HepG2 (cell line): Measurements from ENCODE around the gene CCT4. TPM values are rescaled to one million over a fixed set of nuclear protein-coding genes. Genes with fewer than 3 reads are reported as not detected.
A peak's percentile ranks its signal among the peaks of the same experiment; 100 is the strongest.

Experiments used
- GABPA ChIP-seq, 2 experiments: IDR thresholded peaks; 2 replicates each; pipeline ENCODE4 v1.6.1; 2011 to 2016; ENCODE audit warnings: low read depth in 2 of 2, low read length in 1 of 2, missing biosample characterization in 1 of 2, missing genetic modification characterization in 1 of 2
- ZBTB40 ChIP-seq, 2 experiments: fragments of 450-650 bp in 1 of 2; sonication (generic) in 1 of 2; formaldehyde crosslinking in 1 of 2; IDR thresholded peaks; 2 replicates each; pipeline versions ENCODE4 v1.6.1 to v1.8.0; 2016 to 2022; ENCODE audit warnings: antibody characterized with exemption in 1 of 2, mild to moderate bottlenecking in 1 of 2, missing genetic modification reagents in 1 of 2
- ZMYM3 ChIP-seq: sonication (generic); formaldehyde crosslinking; IDR thresholded peaks from 2 replicates; pipeline ENCODE4 v1.5.1; 2020; ENCODE audit warnings: mild to moderate bottlenecking, missing genetic modification reagents
- ZNF263 ChIP-seq: sonication (generic); formaldehyde crosslinking; IDR thresholded peaks from 2 replicates; pipeline ENCODE4 v1.4.0; 2020; ENCODE audit warnings: missing genetic modification reagents
- ZNF343 ChIP-seq: sonication (generic); formaldehyde crosslinking; IDR thresholded peaks from 2 replicates; pipeline ENCODE4 v1.4.0; 2020; ENCODE audit warnings: mild to moderate bottlenecking, missing genetic modification reagents
- polyA plus RNA-seq, 8 experiments: library from polyadenylated mRNA; depleted of rRNA in 3 of 8; stranded (reverse) in 7 of 8; unstranded in 1 of 8; fragments of >200 nt; fragmentation: Illumina TruSeq in 4 of 8; extraction: Trizol in 4 of 8; gene quantifications; 2 replicates each; pipeline versions ENCODE4 v1.2.1 to v1.2.3, GENCODE V29; 2011 to 2016; ENCODE audit warnings: low read depth in 4 of 8, missing spikeins in 1 of 8, mixed read lengths in 1 of 8; ENCODE audit not compliant: insufficient read depth in 1 of 8
- total RNA-seq, 5 experiments: library from RNA; depleted of rRNA; stranded (reverse); fragments of >200 nt; fragmentation: Illumina TruSeq; extraction: Trizol; gene quantifications; 2 replicates each; pipeline ENCODE4 v1.2.3, GENCODE V29; 2016; ENCODE audit warnings: low read depth in 1 of 5
- TF ChIP-seq, protein P1 (sequence below): sonication (generic); formaldehyde crosslinking; IDR thresholded peaks from 2 replicates; pipeline ENCODE4 v1.8.1; 2023; ENCODE audit warnings: mild to moderate bottlenecking, moderate library complexity, missing genetic modification reagents
- TF ChIP-seq, protein P2 (sequence below): sonication (generic); formaldehyde crosslinking; IDR thresholded peaks from 2 replicates; pipeline ENCODE4 v1.4.0; 2020; ENCODE audit warnings: mild to moderate bottlenecking, missing genetic modification reagents
- TF ChIP-seq, protein P3 (sequence below), 2 experiments: sonication (generic) in 1 of 2; formaldehyde crosslinking in 1 of 2; IDR thresholded peaks; 2 replicates each; pipeline versions ENCODE4 v1.6.1 to v1.9.0; 2014 to 2022; ENCODE audit warnings: antibody characterized with exemption in 1 of 2, borderline replicate concordance in 1 of 2, inconsistent platforms in 1 of 2, low read depth in 1 of 2, missing genetic modification reagents in 1 of 2

The CCT4 gene
- total and polyA plus RNA-seq, 2 of the 13 experiments (the other 11 are each of a cell fraction or from before 2014, with no cell fraction given), result 138 to 340 TPM

- TF ChIP-seq, protein P1, sequence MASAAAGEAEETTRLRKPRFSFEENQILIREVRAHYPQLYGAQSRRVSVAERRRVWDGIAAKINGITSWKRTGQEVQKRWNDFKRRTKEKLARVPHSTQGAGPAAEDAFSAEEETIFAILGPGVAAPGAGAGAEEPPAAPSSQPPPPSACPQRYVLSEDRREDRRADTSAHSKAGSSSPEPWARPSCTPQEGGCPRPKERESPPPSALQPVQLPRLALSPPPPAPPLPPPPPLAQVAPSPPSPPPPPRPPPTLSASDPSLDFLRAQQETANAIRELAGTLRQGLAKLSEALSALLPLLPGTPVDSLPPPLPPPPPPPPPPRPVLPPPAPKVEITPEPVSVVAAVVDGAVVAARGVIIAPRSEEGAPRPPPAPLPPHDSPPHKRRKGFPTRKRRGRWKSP (CRISPR knock-in tag), result peak; percentile 3; the same call in 1 of the 2 replicates
- TF ChIP-seq ZNF343 (peak; percentile 64; the same call in 1 of the 2 replicates), ZBTB40 (IDR thresholded peaks at IDR 0.05) (no peak), ZBTB40 (CRISPR knock-in tag; IDR thresholded peaks at IDR 0.05) (no peak), ZNF263 (CRISPR knock-in tag) (no peak), GABPA (IDR thresholded peaks at IDR 0.05; ENCODE audit: low read depth, low read length) (no peak), GABPA (CRISPR knock-in tag; IDR thresholded peaks at IDR 0.05; ENCODE audit: low read depth) (0 out of 2 replicates have a peak, but pooled peaks have one; percentile 29), ZMYM3 (CRISPR knock-in tag) (peak; percentile 58; the same call in 1 of the 2 replicates)
- TF ChIP-seq, protein P2, sequence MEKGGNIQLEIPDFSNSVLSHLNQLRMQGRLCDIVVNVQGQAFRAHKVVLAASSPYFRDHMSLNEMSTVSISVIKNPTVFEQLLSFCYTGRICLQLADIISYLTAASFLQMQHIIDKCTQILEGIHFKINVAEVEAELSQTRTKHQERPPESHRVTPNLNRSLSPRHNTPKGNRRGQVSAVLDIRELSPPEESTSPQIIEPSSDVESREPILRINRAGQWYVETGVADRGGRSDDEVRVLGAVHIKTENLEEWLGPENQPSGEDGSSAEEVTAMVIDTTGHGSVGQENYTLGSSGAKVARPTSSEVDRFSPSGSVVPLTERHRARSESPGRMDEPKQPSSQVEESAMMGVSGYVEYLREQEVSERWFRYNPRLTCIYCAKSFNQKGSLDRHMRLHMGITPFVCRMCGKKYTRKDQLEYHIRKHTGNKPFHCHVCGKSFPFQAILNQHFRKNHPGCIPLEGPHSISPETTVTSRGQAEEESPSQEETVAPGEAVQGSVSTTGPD (CRISPR knock-in tag), result peak; percentile 32; the same call in 1 of the 2 replicates
- TF ChIP-seq, protein P3, sequence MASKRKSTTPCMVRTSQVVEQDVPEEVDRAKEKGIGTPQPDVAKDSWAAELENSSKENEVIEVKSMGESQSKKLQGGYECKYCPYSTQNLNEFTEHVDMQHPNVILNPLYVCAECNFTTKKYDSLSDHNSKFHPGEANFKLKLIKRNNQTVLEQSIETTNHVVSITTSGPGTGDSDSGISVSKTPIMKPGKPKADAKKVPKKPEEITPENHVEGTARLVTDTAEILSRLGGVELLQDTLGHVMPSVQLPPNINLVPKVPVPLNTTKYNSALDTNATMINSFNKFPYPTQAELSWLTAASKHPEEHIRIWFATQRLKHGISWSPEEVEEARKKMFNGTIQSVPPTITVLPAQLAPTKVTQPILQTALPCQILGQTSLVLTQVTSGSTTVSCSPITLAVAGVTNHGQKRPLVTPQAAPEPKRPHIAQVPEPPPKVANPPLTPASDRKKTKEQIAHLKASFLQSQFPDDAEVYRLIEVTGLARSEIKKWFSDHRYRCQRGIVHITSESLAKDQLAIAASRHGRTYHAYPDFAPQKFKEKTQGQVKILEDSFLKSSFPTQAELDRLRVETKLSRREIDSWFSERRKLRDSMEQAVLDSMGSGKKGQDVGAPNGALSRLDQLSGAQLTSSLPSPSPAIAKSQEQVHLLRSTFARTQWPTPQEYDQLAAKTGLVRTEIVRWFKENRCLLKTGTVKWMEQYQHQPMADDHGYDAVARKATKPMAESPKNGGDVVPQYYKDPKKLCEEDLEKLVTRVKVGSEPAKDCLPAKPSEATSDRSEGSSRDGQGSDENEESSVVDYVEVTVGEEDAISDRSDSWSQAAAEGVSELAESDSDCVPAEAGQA (IDR thresholded peaks at IDR 0.05; ENCODE audit: low read depth), result no peak
- TF ChIP-seq, protein P3 (CRISPR knock-in tag; IDR thresholded peaks at IDR 0.05; ENCODE audit: borderline replicate concordance), result no peak
Observed at GRCh38 chr2:61853086-61853846, 35.2 kb downstream of the CCT4 start (continued).
